ENCODE measurements around the gene ADAP1.

- no peak for TF ChIP-seq POLR2A (IDR thresholded peaks at IDR 0.05)
- no peak for TF ChIP-seq CTCF (IDR thresholded peaks at IDR 0.05)
Measured at GRCh38 chr7:897086-897485, 57.4 kb downstream of the ADAP1 start.

All from heart left ventricle (tissue), 13 donors.